NB4 (cell line): ENCODE measurements around the gene SPRED1.

Experiments used
- MYC ChIP-seq: IDR thresholded peaks from 2 replicates; pipeline ENCODE4 v1.6.1; 2011; ENCODE audit warnings: low read depth, low read length
- POLR2A ChIP-seq: IDR thresholded peaks from 2 replicates; pipeline ENCODE4 v1.6.1; 2011; ENCODE audit warnings: mild to moderate bottlenecking; ENCODE audit not compliant: insufficient read length; ENCODE audit errors: extremely low read depth
- TF ChIP-seq, protein P1 (sequence below): IDR thresholded peaks from one replicate; pipeline ENCODE4 v1.5.1; 2012; ENCODE audit warnings: low read depth, low read length

DNA sequence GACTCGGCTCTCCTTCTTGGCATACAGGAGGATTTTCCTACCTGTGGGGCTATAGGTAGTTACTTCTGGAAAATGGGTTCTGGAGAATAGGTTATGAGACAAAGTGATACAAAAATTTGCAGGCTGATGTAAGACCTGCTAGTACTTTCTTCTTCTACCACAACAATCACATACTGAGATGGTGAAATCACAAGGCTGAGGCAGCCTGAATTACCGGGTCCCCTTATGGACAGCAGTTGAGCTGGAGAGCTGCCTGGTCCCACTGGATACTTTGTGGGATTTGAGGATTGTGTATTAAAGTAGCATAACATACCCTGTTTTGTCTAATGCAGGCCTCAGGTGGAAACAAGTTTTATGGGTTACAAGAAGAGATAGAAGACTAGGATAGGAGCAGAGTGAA lies 114.8 kb downstream of the SPRED1 start:
- TF ChIP-seq, protein P1, sequence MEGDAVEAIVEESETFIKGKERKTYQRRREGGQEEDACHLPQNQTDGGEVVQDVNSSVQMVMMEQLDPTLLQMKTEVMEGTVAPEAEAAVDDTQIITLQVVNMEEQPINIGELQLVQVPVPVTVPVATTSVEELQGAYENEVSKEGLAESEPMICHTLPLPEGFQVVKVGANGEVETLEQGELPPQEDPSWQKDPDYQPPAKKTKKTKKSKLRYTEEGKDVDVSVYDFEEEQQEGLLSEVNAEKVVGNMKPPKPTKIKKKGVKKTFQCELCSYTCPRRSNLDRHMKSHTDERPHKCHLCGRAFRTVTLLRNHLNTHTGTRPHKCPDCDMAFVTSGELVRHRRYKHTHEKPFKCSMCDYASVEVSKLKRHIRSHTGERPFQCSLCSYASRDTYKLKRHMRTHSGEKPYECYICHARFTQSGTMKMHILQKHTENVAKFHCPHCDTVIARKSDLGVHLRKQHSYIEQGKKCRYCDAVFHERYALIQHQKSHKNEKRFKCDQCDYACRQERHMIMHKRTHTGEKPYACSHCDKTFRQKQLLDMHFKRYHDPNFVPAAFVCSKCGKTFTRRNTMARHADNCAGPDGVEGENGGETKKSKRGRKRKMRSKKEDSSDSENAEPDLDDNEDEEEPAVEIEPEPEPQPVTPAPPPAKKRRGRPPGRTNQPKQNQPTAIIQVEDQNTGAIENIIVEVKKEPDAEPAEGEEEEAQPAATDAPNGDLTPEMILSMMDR, result no peak
- TF ChIP-seq MYC (no peak), POLR2A (no peak)
